Lung (tissue), 12 donors: ENCODE data around the gene CCDC6. TPM values are rescaled to one million over a fixed set of nuclear protein-coding genes. Genes with fewer than 3 reads are reported as not detected.
"Not testable (repeated sequence)": the region's sequence is repeated elsewhere in the genome, so short reads cannot be mapped to it uniquely, and the experiment has no call there.

Source experiments
- ATAC-seq: fragments of 200-7000 bp; cut with Tn5 transposase; one replicate; pipeline ENCODE4 v1.9.1; 2020; ENCODE audit warnings: moderate number of reproducible peaks; ENCODE audit not compliant: insufficient read depth, low FRiP score
- DNase-seq, 3 donors: peaks; one replicate each; pipeline ENCODE4 v3.0.0-alpha.2; 2013 to 2017
- H3K27ac ChIP-seq, 2 donors: one replicate each; pipeline ENCODE4 v1.5.1; 2013; ENCODE audit warnings: mild to moderate bottlenecking in 2 of 2, moderate library complexity in 2 of 2, control low read depth in 1 of 2, inconsistent platforms in 1 of 2, low read depth in 1 of 2, low read length in 1 of 2
- H3K27me3 ChIP-seq, 3 donors: one replicate each; pipeline ENCODE4 v1.5.1; 2013; ENCODE audit warnings: low read length in 2 of 3; ENCODE audit not compliant: control insufficient read depth in 3 of 3, insufficient read depth in 3 of 3
- H3K36me3 ChIP-seq, 4 donors: one replicate each; pipeline ENCODE4 v1.5.1; 2013; ENCODE audit warnings: low read length in 4 of 4, mild to moderate bottlenecking in 1 of 4, moderate library complexity in 1 of 4; ENCODE audit not compliant: control insufficient read depth in 4 of 4, insufficient read depth in 4 of 4
- H3K4me1 ChIP-seq, 5 donors: one replicate each; pipeline ENCODE4 v1.5.1; 2013; ENCODE audit warnings: low read length in 5 of 5, mild to moderate bottlenecking in 2 of 5, moderate library complexity in 1 of 5; ENCODE audit not compliant: control insufficient read depth in 5 of 5, insufficient read depth in 5 of 5
- H3K4me3 ChIP-seq: one replicate; pipeline ENCODE4 v1.5.1; 2013; ENCODE audit warnings: mild to moderate bottlenecking, control low read depth, moderate library complexity
- H3K9ac ChIP-seq, 2 donors: one replicate each; pipeline ENCODE4 v1.5.1; 2013; ENCODE audit warnings: low read length in 2 of 2, control low read depth in 1 of 2; ENCODE audit not compliant: insufficient read depth in 1 of 2
- H3K9me3 ChIP-seq, 4 donors: one replicate each; pipeline ENCODE4 v1.5.1; 2013; ENCODE audit warnings: low read length in 3 of 4, mild to moderate bottlenecking in 1 of 4, moderate library complexity in 1 of 4; ENCODE audit not compliant: control insufficient read depth in 4 of 4, insufficient read depth in 3 of 4
- CTCF ChIP-seq: IDR thresholded peaks from 2 replicates; pipeline ENCODE4 v1.5.1; 2012; ENCODE audit warnings: mild to moderate bottlenecking; ENCODE audit errors: control extremely low read depth, extremely low read depth
- WGBS, 2 donors: extraction: QIAGEN DNeasy Blood & Tissue Kit; methylation state at CpG; one replicate each; pipeline ENCODE4 v1.1.7; 2013; 5-methylcytosine and 5-hydroxymethylcytosine counted together
- polyA plus RNA-seq, 2 donors: library from polyadenylated mRNA; stranded (reverse); fragments of 200-250 nt; gene quantifications; one replicate each; pipeline ENCODE4 v1.2.1, GENCODE V29; 2013
- total RNA-seq, 2 donors: library from RNA; depleted of rRNA in 1 of 2; stranded (reverse); fragments of >200 nt in 1 of 2; gene quantifications; one replicate each; pipeline ENCODE4 v1.2.1, GENCODE V29; 2014 to 2021
- donor health status: control.
- donor health status: control.
- donor health status: Bipolar disorder and iron deficiency.
- donor health status: healthy.
- donor health status: DM: yes; HTN: yes; CAD: no.

The CCDC6 gene
- total and polyA plus RNA-seq, 4 donors: 13.2 to 77.2 (median 28.1) TPM

GRCh38 chr10:59793919-59794318 lies 112.4 kb downstream of the CCDC6 start:
- Histone ChIP-seq H3K9ac (no peak overlapping the region), H3K27ac (no peak overlapping the region), H3K36me3 (peaks cover 16 to 23% (median 23%) of the 10 kb centered on the region in 4 donors), H3K9me3 (no peaks in the 10 kb centered on the region), H3K4me1 (no peaks in the 10 kb centered on the region), H3K4me3 (no peak overlapping the region), H3K27me3 (no peaks in the 10 kb centered on the region)
- DNase-seq: no peak
- 75 to 89% methylated on average over 2 of the region's 2 CpGs for WGBS, 2 donors
- TF ChIP-seq CTCF: no peak
- ATAC-seq: no peak

- no peak overlapping the region for H3K4me3 ChIP-seq
- H3K27ac ChIP-seq: no peak overlapping the region
- H3K36me3 ChIP-seq: peaks cover 15 to 23% (median 19%) of the 10 kb centered on the region in 4 donors
- 83 to 89% methylated on average over 13 of the region's 13 CpGs for WGBS, 2 donors
- TF ChIP-seq CTCF: no peak
- ATAC-seq: no peak
- no peak for DNase-seq
- H3K9me3 ChIP-seq: no peaks in the 10 kb centered on the region
- H3K4me1 ChIP-seq: no peaks in the 10 kb centered on the region
- no peaks in the 10 kb centered on the region for H3K27me3 ChIP-seq
- no peak overlapping the region for H3K9ac ChIP-seq
These were observed 113.5 kb downstream of the CCDC6 start for GRCh38 chr10:59792812-59793211.

GRCh38 chr10:59791601-59792000 lies 114.8 kb downstream of the CCDC6 start:
- Histone ChIP-seq H3K4me1 (no peaks in the 10 kb centered on the region), H3K27ac (no peak overlapping the region), H3K4me3 (no peak overlapping the region), H3K9me3 (no peaks in the 10 kb centered on the region), H3K27me3 (no peaks in the 10 kb centered on the region), H3K36me3 (peaks cover 13 to 23% (median 18%) of the 10 kb centered on the region in 4 donors), H3K9ac (no peak overlapping the region)
- TF ChIP-seq CTCF: no peak
- no peak for DNase-seq
- 87 to 88% methylated on average over 2 of the region's 2 CpGs for WGBS, 2 donors
- no peak for ATAC-seq

GRCh38 chr10:59790080-59790479 lies 116.3 kb downstream of the CCDC6 start:
- H3K27me3 ChIP-seq, DNase-seq, ATAC-seq, H3K4me3 ChIP-seq, H3K4me1 ChIP-seq, H3K9ac ChIP-seq, H3K27ac ChIP-seq, H3K9me3 ChIP-seq: not testable (repeated sequence)
- 42 to 49% methylated on average over 2 of the region's 2 CpGs for WGBS, 2 donors
- H3K36me3 ChIP-seq: peaks cover 13 to 20% (median 17%) of the 10 kb centered on the region in 4 donors

- not testable (repeated sequence) for H3K4me3 ChIP-seq, ATAC-seq
These were observed 117.4 kb downstream of the CCDC6 start for GRCh38 chr10:59788914-59789313.

GRCh38 chr10:59787032-59787431 lies 119.3 kb downstream of the CCDC6 start:
- not testable (repeated sequence) for DNase-seq, H3K9me3 ChIP-seq, H3K4me1 ChIP-seq, H3K36me3 ChIP-seq, H3K4me3 ChIP-seq, H3K9ac ChIP-seq, H3K27me3 ChIP-seq, H3K27ac ChIP-seq, ATAC-seq
- 87 to 96% methylated on average over 7 of the region's 7 CpGs for WGBS, 2 donors

More at GRCh38 chr10:59788914-59789313, 117.4 kb downstream of the CCDC6 start:
- H3K36me3 ChIP-seq: peaks cover 13 to 16% (median 15%) of the 10 kb centered on the region in 4 donors
- not testable (repeated sequence) for DNase-seq, H3K9ac ChIP-seq, H3K4me1 ChIP-seq, H3K27ac ChIP-seq, H3K27me3 ChIP-seq, H3K9me3 ChIP-seq
- WGBS, 2 donors: 77 to 91% methylated on average over 5 of the region's 5 CpGs
